Measurements from ENCODE around the gene IL2RA.
A peak's percentile ranks its signal among the peaks of the same experiment; 100 is the strongest.

Gene IL2RA

DNA sequence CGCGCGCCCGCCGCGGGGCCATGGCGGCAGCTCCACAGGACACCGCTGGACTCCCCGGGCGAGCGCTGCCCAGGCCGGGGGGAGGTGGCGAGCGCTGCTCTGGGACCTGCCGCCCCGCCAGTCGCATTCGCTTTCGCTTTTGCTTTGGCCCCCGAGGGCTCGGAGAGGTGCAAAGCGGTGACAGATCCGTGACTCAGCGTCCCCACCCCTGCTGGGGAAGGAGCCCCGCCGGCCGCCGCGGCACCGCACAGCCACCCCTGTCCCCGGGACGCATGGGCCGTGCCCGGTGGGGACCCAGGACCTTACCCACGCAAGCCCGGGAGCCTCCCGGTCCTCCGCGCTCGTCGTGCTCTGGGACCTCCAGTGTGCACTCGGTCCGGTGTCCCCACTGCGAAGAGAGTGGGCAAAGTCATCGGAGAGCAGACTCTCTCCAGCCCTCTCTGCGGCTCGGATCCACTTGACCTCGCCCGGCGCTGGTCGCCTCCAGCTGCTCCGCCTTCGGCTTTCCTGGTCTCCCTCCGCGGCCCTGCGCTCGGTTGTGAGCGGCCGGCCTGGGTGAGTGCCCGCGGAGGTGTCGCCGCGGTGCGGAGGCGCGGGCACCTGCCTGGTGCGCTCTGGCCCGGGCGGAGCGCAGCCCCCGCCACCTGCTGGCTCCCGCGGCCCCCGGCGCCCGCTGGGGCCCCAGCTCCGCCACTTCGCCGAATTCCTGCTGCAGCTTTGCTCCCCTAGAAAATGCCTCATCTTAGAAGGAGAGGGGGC lies 84.5 kb downstream of the IL2RA start, which contains the start of gene IL15RA:
IL15RA (minus strand) TSS at position 73 of the 759 bp plus-strand sequence; CDS start at position 22, 51 bp downstream.
- TF ChIP-seq, protein P1, sequence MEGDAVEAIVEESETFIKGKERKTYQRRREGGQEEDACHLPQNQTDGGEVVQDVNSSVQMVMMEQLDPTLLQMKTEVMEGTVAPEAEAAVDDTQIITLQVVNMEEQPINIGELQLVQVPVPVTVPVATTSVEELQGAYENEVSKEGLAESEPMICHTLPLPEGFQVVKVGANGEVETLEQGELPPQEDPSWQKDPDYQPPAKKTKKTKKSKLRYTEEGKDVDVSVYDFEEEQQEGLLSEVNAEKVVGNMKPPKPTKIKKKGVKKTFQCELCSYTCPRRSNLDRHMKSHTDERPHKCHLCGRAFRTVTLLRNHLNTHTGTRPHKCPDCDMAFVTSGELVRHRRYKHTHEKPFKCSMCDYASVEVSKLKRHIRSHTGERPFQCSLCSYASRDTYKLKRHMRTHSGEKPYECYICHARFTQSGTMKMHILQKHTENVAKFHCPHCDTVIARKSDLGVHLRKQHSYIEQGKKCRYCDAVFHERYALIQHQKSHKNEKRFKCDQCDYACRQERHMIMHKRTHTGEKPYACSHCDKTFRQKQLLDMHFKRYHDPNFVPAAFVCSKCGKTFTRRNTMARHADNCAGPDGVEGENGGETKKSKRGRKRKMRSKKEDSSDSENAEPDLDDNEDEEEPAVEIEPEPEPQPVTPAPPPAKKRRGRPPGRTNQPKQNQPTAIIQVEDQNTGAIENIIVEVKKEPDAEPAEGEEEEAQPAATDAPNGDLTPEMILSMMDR (IDR thresholded peaks at IDR 0.05; ENCODE audit: insufficient read depth, low read length, missing control alignments), result no peak
- DNase-seq (ENCODE audit: low read depth, low spot score), result no peak
- ChIA-PET POLR2A (no interaction called here), CTCF (interaction anchor here (1.1 to 1.9 kb wide), 3 partner anchors 16 to 36 kb away, joined by 4 to 13 read pairs (median 4); no protein-coding TSS in a partner anchor)
- peak within 1 kb of the TSS; percentile 72 for H3K4me3 ChIP-seq (ENCODE audit: low read depth, low read length)

DNA sequence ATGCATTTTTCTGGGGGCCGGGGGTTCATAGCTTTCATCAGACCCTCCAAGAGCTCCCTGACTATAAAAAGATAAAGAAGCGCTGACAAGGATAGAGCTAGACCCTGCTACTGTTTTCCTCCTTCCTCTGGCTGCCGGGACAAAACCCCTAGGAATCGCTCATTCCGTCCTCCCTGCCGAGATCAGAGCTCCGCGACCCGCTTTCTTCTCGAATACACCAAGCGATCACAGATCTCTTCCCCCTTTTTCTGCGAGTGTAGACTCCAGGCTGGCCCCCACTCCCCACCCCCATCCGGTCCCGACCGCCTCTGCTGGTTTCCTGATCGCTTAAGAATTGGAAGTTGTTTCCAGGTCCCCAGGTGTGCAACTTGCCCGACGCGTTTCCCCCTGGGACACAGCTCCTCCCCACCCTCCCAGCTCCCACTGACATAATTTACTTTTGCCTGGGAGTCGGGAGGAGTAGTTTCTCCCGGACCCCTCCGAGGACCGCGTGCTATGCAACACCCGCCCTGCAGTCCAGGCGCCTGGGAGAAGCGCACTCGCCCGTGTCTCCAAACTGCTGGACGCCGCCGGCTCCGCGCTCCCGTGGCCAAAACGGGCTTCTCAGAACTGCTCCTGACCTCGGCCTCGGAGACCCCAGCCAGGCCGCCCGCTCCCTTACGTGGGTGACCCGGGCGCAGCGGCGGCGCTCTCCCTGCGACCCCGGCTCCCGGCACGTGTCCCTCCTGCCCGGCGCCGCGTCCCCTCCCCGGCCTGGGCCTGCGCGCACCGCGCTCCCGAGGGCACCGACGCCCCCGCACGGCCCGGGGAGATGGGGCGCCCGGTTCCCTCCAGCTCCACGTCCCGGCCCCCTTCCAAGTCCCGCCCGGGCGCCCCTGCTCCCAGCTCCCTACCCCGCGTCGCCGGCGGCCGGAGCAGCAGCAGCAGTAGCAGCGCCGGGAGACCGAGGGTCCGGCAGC lies 85.4 kb downstream of the IL2RA start:
- POLR2A ChIA-PET, result interaction anchor here (0.5 to 0.6 kb wide), 3 partner anchors 19 to 66 kb away, joined by 3 read pairs; no protein-coding TSS in a partner anchor
- DNase-seq (ENCODE audit: low read depth, low spot score), result no peak
- TF ChIP-seq, protein P1 (IDR thresholded peaks at IDR 0.05; ENCODE audit: insufficient read depth, low read length, missing control alignments), result no peak
- H3K4me3 ChIP-seq (ENCODE audit: low read depth, low read length), result peak overlapping the region; percentile 72
- CTCF ChIA-PET, result interaction anchor here (0.9 to 1.9 kb wide), 5 partner anchors 15 to 110 kb away, joined by 3 to 13 read pairs (median 4); no protein-coding TSS in a partner anchor

DNA sequence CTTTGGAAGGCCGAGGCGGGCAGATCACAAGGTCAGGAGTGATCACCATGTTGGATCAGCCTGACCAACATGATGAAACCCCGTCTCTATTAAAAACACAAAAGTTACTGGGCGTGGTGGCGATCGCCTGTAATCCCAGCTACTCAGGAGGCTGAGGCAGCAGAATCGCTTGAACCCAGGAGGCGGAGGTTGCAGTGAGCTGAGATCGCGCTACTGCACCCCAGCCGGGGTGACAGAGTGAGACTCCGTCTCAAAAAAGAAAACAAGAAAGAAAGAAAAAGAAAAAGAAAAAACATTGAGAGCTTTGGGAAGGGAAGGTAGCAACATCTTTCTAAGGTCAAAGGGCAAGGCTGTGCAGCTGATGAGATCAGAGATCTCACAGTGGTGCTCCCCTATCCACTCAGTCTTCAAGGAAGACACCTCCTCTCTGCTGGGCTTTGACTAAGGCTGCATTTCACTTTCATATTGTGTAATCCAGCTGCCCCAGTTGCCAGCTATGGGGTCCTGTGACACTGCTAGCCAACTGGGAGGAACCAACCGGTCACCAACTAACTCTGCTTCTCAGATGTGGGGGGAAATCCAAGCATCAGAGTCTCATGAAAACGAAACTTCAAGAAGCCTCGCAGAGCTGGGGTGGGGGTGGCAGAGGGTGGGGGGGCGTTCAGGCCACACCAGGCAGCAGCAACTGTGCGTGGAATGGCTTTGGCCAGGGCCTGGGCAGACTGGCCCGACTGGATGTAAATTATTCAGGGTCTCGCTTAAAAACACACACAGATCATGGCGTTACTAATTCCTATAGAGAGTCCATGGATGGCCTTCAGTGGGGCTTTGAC lies 86.3 kb downstream of the IL2RA start:
- POLR2A ChIA-PET, result interaction anchor here (0.6 kb wide), 2 partner anchors 20 to 35 kb away, joined by 3 read pairs; no protein-coding TSS in a partner anchor
- DNase-seq (ENCODE audit: low read depth, low spot score), result no peak
- H3K4me3 ChIP-seq (ENCODE audit: low read depth, low read length), result peak overlapping the region; percentile 72
- TF ChIP-seq, protein P1 (IDR thresholded peaks at IDR 0.05; ENCODE audit: insufficient read depth, low read length, missing control alignments), result no peak
- CTCF ChIA-PET, result interaction anchor here (0.9 to 1.9 kb wide), 5 partner anchors 22 to 111 kb away, joined by 3 to 13 read pairs (median 4); no protein-coding TSS in a partner anchor

DNA sequence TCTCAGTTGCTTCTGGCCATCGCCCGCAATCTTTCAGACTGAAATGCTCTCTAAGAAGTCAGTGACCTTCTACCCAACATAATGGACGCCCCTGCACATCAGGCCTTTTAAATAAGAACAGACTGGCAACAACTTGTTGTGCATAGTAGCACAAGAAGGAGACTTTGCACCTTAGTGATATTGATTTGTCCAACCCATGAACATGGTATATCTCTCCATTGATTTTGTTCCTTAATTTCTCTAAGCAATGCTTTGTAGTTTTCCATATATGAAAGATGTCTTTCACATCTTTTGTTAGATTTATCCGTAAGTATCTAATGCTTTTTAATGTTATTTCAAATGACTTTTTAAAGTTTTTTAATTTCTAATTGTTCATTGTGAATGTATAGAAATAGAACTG lies 89.1 kb downstream of the IL2RA start:
- POLR2A ChIA-PET, result no interaction called here
- no peak for DNase-seq (ENCODE audit: low read depth, low spot score)
- CTCF ChIA-PET, result interaction anchor here (0.8 kb wide), 1 partner anchor 311 kb away, joined by 3 read pairs; no protein-coding TSS in a partner anchor

DNA sequence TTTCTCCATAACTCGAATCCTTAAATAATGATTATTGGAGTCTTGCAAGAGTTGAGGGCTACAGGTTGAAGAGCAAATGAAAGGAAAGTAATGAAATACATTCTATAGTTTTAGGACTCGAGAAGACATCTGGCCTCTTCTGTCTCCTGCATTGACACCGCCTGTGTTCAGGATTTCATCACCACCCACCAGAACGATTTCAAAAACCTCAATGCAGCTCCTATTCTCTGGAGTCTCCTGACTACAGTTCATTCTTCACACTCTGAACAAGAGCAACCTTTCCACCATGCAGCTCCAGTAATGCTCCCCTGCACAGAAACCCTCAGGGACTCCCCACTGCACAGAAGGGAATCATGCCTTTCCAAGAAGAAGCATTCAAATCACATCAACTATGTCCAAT lies 90.3 kb downstream of the IL2RA start:
- H3K4me3 ChIP-seq (ENCODE audit: low read depth, low read length), result no peak overlapping the region
- DNase-seq (ENCODE audit: low read depth, low spot score), result no peak
- POLR2A ChIA-PET, result no interaction called here
- TF ChIP-seq, protein P1 (IDR thresholded peaks at IDR 0.05; ENCODE audit: insufficient read depth, low read length, missing control alignments), result no peak
- CTCF ChIA-PET, result interaction anchor here (1.3 kb wide), 1 partner anchor 443 kb away, joined by 3 read pairs; no protein-coding TSS in a partner anchor

More for the DNA sequence above, 89.1 kb downstream of the IL2RA start:
- TF ChIP-seq, protein P1 (IDR thresholded peaks at IDR 0.05; ENCODE audit: insufficient read depth, low read length, missing control alignments), result no peak
- no peak overlapping the region for H3K4me3 ChIP-seq (ENCODE audit: low read depth, low read length)

All from AG04449 (cell line).